ENCODE measurements around the gene LEKR1. TPM values are rescaled to one million over a fixed set of nuclear protein-coding genes. Genes with fewer than 3 reads are reported as not detected.
"Not testable (repeated sequence)": the region's sequence is repeated elsewhere in the genome, so short reads cannot be mapped to it uniquely, and the experiment has no call there.

The LEKR1 gene
- total and polyA plus RNA-seq, 2 experiments from 2014 or later = 0.77 to 0.91 TPM

- TF ChIP-seq CTCF (IDR thresholded peaks at IDR 0.05; ENCODE audit: low read depth, low read length) = no peak
- no peaks in the 10 kb centered on the region for H3K36me3 ChIP-seq
- H3K27me3 ChIP-seq = no peaks in the 10 kb centered on the region
- no peak for DNase-seq (ENCODE audit: low read depth in 1 of 2, low spot score in 1 of 2)
- H3K9me3 ChIP-seq (ENCODE audit: low read depth) = no peaks in the 10 kb centered on the region
- no peak overlapping the region for H3K27ac ChIP-seq
- H3K4me3 ChIP-seq = no peak overlapping the region
- H3K4me1 ChIP-seq (ENCODE audit: low read depth) = no peaks in the 10 kb centered on the region
These were observed 76.8 kb downstream of the LEKR1 start for GRCh38 chr3:156902916-156903315.

GRCh38 chr3:156906275-156906674 is 80.1 kb downstream of the LEKR1 start:
- no peak for TF ChIP-seq CTCF (IDR thresholded peaks at IDR 0.05; ENCODE audit: low read depth, low read length)
- no peak for DNase-seq (ENCODE audit: low read depth in 1 of 2, low spot score in 1 of 2)
- Histone ChIP-seq H3K9me3 (ENCODE audit: low read depth) (no peaks in the 10 kb centered on the region), H3K4me1 (ENCODE audit: low read depth) (no peaks in the 10 kb centered on the region), H3K4me3 (no peak overlapping the region), H3K36me3 (no peaks in the 10 kb centered on the region), H3K27ac (no peak overlapping the region), H3K27me3 (no peaks in the 10 kb centered on the region)

DNA sequence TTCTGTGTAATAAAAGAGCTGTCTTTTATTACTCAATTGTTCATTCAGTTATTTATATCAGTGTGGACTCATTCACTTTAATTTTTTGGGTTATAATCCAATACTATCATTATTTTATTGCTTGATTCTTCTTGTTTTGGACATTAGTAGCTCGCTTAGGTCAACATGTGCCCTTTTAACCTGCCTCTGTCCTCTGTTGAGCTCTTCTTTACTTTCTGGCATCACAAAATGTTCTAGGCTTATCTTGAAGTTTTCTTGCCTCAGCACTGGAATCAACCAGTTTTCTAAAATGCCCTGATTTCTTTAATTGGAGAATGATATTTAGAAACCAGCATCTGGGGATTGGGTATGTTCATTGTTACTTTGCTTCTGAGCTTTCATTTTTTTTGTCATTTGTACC is 82.2 kb downstream of the LEKR1 start:
- H3K27ac ChIP-seq = no peak overlapping the region
- H3K9me3 ChIP-seq (ENCODE audit: low read depth) = no peaks in the 10 kb centered on the region
- no peak for DNase-seq (ENCODE audit: low read depth in 1 of 2, low spot score in 1 of 2)
- H3K4me1 ChIP-seq (ENCODE audit: low read depth) = no peaks in the 10 kb centered on the region
- no peaks in the 10 kb centered on the region for H3K27me3 ChIP-seq
- no peaks in the 10 kb centered on the region for H3K36me3 ChIP-seq
- no peak for TF ChIP-seq CTCF (IDR thresholded peaks at IDR 0.05; ENCODE audit: low read depth, low read length)
- H3K4me3 ChIP-seq = no peak overlapping the region

GRCh38 chr3:156910022-156910421 is 83.9 kb downstream of the LEKR1 start:
- no peak overlapping the region for H3K27ac ChIP-seq
- no peaks in the 10 kb centered on the region for H3K36me3 ChIP-seq
- no peak overlapping the region for H3K4me3 ChIP-seq
- no peaks in the 10 kb centered on the region for H3K27me3 ChIP-seq
- TF ChIP-seq CTCF (IDR thresholded peaks at IDR 0.05; ENCODE audit: low read depth, low read length) = no peak
- no peaks in the 10 kb centered on the region for H3K4me1 ChIP-seq (ENCODE audit: low read depth)
- H3K9me3 ChIP-seq (ENCODE audit: low read depth) = no peaks in the 10 kb centered on the region
- DNase-seq (ENCODE audit: low read depth in 1 of 2, low spot score in 1 of 2) = no peak

GRCh38 chr3:156910831-156911230 is 84.7 kb downstream of the LEKR1 start:
- not testable (repeated sequence) for H3K9me3 ChIP-seq (ENCODE audit: low read depth); H3K4me3 ChIP-seq; H3K27me3 ChIP-seq; H3K4me1 ChIP-seq (ENCODE audit: low read depth); H3K27ac ChIP-seq; H3K36me3 ChIP-seq
- peak in 1 of 2 donors; percentile 3 for DNase-seq (ENCODE audit: low read depth in 1 of 2, low spot score in 1 of 2)

GRCh38 chr3:156914300-156914699 is 88.1 kb downstream of the LEKR1 start:
- H3K27ac ChIP-seq; H3K27me3 ChIP-seq; DNase-seq (ENCODE audit: low read depth in 1 of 2, low spot score in 1 of 2): not testable (repeated sequence)

DNA sequence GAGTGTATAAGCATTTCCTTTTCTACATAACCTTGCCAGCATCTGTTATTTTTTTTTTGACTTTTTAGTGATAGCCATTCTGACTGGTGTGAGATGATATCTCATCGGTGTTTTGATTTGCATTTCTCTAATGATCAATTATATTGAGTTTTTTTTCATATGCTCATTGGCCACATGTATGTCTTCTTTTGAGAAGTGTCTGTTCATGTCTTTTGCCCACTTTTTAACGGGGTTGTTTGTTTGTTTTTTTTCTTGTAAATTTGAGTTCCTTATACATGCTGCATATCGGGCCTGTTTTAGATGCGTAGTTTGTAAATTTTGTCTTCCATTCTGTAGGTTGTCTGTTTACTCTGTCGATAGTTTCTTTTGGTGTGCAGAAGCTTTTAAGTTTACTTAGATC is 89.2 kb downstream of the LEKR1 start:
- no peak for TF ChIP-seq CTCF (IDR thresholded peaks at IDR 0.05; ENCODE audit: low read depth, low read length)
- Histone ChIP-seq H3K27me3 (no peaks in the 10 kb centered on the region), H3K4me1 (ENCODE audit: low read depth) (no peaks in the 10 kb centered on the region), H3K9me3 (ENCODE audit: low read depth) (no peaks in the 10 kb centered on the region), H3K36me3 (no peaks in the 10 kb centered on the region), H3K27ac (no peak overlapping the region), H3K4me3 (no peak overlapping the region)
- DNase-seq (ENCODE audit: low read depth in 1 of 2, low spot score in 1 of 2) = no peak

More at GRCh38 chr3:156914300-156914699, 88.1 kb downstream of the LEKR1 start:
- H3K9me3 ChIP-seq (ENCODE audit: low read depth); H3K4me1 ChIP-seq (ENCODE audit: low read depth); H3K36me3 ChIP-seq; H3K4me3 ChIP-seq: not testable (repeated sequence)

Measured in cardiac muscle cell (in vitro differentiated cells and primary cell).